Loucy (cell line): ENCODE measurements around the gene NEK9.

Experiments
- H2AFZ ChIP-seq: fragments of 200-600 bp; sonication (generic); 2 replicates; pipeline ENCODE4 v1.6.0; 2016; ENCODE audit warnings: antibody characterized with exemption, mild to moderate bottlenecking, low read length, moderate library complexity
- H3F3A ChIP-seq: fragments of 200-600 bp; 2 replicates; pipeline ENCODE4 v1.6.0; 2016; ENCODE audit warnings: antibody characterized with exemption, low read depth, mild to moderate bottlenecking
- H3K27me3 ChIP-seq: fragments of 200-600 bp; sonication (generic); 2 replicates; pipeline ENCODE4 v1.6.1; 2014; ENCODE audit warnings: low read length, mild to moderate bottlenecking; ENCODE audit not compliant: insufficient read depth, poor library complexity, severe bottlenecking
- H3K36me3 ChIP-seq: fragments of 200-600 bp; sonication (generic); 2 replicates; pipeline ENCODE4 v1.6.1; 2016; ENCODE audit warnings: low read length; ENCODE audit not compliant: insufficient read depth
- H3K4me1 ChIP-seq: fragments of 200-600 bp; sonication (generic); 2 replicates; pipeline ENCODE4 v1.5.1; 2014; ENCODE audit warnings: low read length, mild to moderate bottlenecking; ENCODE audit not compliant: insufficient read depth, poor library complexity, severe bottlenecking
- H3K4me2 ChIP-seq: fragments of 200-600 bp; sonication (generic); 2 replicates; pipeline ENCODE4 v1.6.0; 2014; ENCODE audit warnings: antibody characterized with exemption, low read length, low read depth, mild to moderate bottlenecking; ENCODE audit not compliant: poor library complexity, severe bottlenecking
- H3K4me3 ChIP-seq: fragments of 200-600 bp; sonication (generic); 2 replicates; pipeline ENCODE4 v1.5.1; 2014; ENCODE audit warnings: low read length, mild to moderate bottlenecking, mixed read lengths; ENCODE audit not compliant: poor library complexity, severe bottlenecking
- H3K79me2 ChIP-seq: fragments of 200-600 bp; sonication (generic); 2 replicates; pipeline ENCODE4 v1.6.1; 2014; ENCODE audit warnings: low read length; ENCODE audit not compliant: insufficient read depth
- H3K9ac ChIP-seq: fragments of 200-600 bp; sonication (generic); 2 replicates; pipeline ENCODE4 v1.6.0; 2014; ENCODE audit warnings: mild to moderate bottlenecking, low read depth, low read length, moderate library complexity; ENCODE audit not compliant: poor library complexity, severe bottlenecking
- H3K9me2 ChIP-seq: fragments of 200-600 bp; sonication (generic); replicated peaks from 2 replicates; pipeline ENCODE4 v1.6.1; 2016; ENCODE audit warnings: low read depth, low read length, mixed read lengths
- H3K9me3 ChIP-seq: fragments of 200-600 bp; sonication (generic); 2 replicates; pipeline ENCODE4 v1.6.1; 2014; ENCODE audit warnings: mild to moderate bottlenecking, antibody characterized with exemption, low read length, low read depth; ENCODE audit not compliant: insufficient read depth
- H4K20me1 ChIP-seq: fragments of 200-600 bp; sonication (generic); 2 replicates; pipeline ENCODE4 v1.6.0; 2014; ENCODE audit warnings: antibody characterized with exemption, low read length, mild to moderate bottlenecking; ENCODE audit not compliant: insufficient read depth, poor library complexity, severe bottlenecking
- CTCF ChIP-seq: fragments of 200-600 bp; sonication (generic); conservative IDR thresholded peaks from 2 replicates; pipeline ENCODE4 v1.5.1; 2014; ENCODE audit warnings: mild to moderate bottlenecking, antibody characterized with exemption, low read length
- EZH2phosphoT487 ChIP-seq: fragments of 200-600 bp; IDR thresholded peaks from 2 replicates; pipeline ENCODE4 v1.6.1; 2018; ENCODE audit warnings: antibody characterized with exemption, mild to moderate bottlenecking, moderate library complexity, borderline replicate concordance

NEK9 gene

GRCh38 chr14:75120541-75121291 is 6.1 kb downstream of the NEK9 start:
- Histone ChIP-seq H4K20me1 (peaks cover 9% of the 10 kb centered on the region), H3K36me3 (peaks cover 14% of the 10 kb centered on the region; the same call in 1 of the 2 replicates), H3K27me3 (no peaks in the 10 kb centered on the region), H3K4me2 (no peak overlapping the region), H3K79me2 (peaks cover 11% of the 10 kb centered on the region), H3K9ac (no peak overlapping the region), H2AFZ (no peak overlapping the region), H3F3A (no peaks in the 10 kb centered on the region), H3K9me2 (no peaks in the 10 kb centered on the region), H3K4me1 (peaks cover 21% of the 10 kb centered on the region), H3K9me3 (no peaks in the 10 kb centered on the region), H3K4me3 (no peak overlapping the region)
- TF ChIP-seq CTCF (no peak), EZH2phosphoT487 (no peak)

DNA sequence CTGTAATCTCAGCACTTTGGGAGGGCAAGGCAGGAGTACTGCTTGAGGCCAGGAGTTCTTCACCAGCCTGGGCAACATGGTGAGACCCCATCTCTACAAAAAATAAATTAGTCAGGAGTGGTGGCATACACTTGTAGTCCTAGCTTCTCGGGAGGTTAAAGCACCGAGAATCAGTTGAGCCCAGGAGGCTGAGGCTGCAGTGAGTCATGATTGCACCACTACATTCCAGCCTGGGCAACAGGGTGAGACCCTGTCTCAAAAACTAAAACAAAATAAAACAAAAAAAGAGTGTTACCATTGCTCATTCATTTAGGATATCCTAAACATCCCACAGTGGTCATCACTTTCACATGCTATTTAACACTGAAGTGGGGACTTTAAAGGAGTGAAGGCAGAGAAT is 7.8 kb downstream of the NEK9 start:
- H3K4me3 ChIP-seq, result no peak overlapping the region
- no peaks in the 10 kb centered on the region for H3K9me2 ChIP-seq
- peaks cover 14% of the 10 kb centered on the region; the same call in 1 of the 2 replicates for H3K36me3 ChIP-seq
- H3K27me3 ChIP-seq, result no peaks in the 10 kb centered on the region
- H3K4me2 ChIP-seq, result no peak overlapping the region
- no peaks in the 10 kb centered on the region for H3K9me3 ChIP-seq
- H3K79me2 ChIP-seq, result no peaks in the 10 kb centered on the region
- H2AFZ ChIP-seq, result no peak overlapping the region
- H3K9ac ChIP-seq, result no peak overlapping the region
- TF ChIP-seq EZH2phosphoT487 (no peak), CTCF (no peak)
- H3K4me1 ChIP-seq, result peaks cover 14% of the 10 kb centered on the region
- no peaks in the 10 kb centered on the region for H4K20me1 ChIP-seq
- no peaks in the 10 kb centered on the region for H3F3A ChIP-seq

- Histone ChIP-seq H3K4me3 (no peak overlapping the region), H3K4me1 (peaks cover 11% of the 10 kb centered on the region), H3K36me3 (peaks cover 47% of the 10 kb centered on the region), H2AFZ (no peak overlapping the region), H3F3A (no peaks in the 10 kb centered on the region), H3K9ac (no peak overlapping the region), H3K9me3 (no peaks in the 10 kb centered on the region), H3K79me2 (no peaks in the 10 kb centered on the region), H4K20me1 (no peaks in the 10 kb centered on the region), H3K27me3 (no peaks in the 10 kb centered on the region), H3K4me2 (peak overlapping the region; percentile 24), H3K9me2 (no peaks in the 10 kb centered on the region)
- no peak for TF ChIP-seq CTCF
- no peak for TF ChIP-seq EZH2phosphoT487
Observed at GRCh38 chr14:75113932-75114539, 12.8 kb downstream of the NEK9 start.
